DOHH2 (cell line): ENCODE data around the gene HLCS.

Experiments
- CTCF ChIP-seq: fragments of 200-600 bp; sonication (generic); IDR thresholded peaks from one replicate; pipeline ENCODE4 v1.5.1; 2014; ENCODE audit warnings: antibody characterized with exemption, mild to moderate bottlenecking, low read depth, low read length; ENCODE audit not compliant: poor library complexity, severe bottlenecking
- EZH2phosphoT487 ChIP-seq: fragments of 200-600 bp; sonication (generic); IDR thresholded peaks from 2 replicates; pipeline ENCODE4 v1.6.1; 2017; ENCODE audit warnings: borderline replicate concordance, mild to moderate bottlenecking, antibody characterized with exemption, low read length, moderate library complexity, mixed read lengths

- TF ChIP-seq CTCF = no peak
- TF ChIP-seq EZH2phosphoT487 = no peak
Observed at GRCh38 chr21:36738489-36739126, 227.9 kb downstream of the HLCS start.
